Endothelial cell of umbilical vein (primary cell): Measurements from ENCODE around the gene CCDC196. TPM values are rescaled to one million over a fixed set of nuclear protein-coding genes. Genes with fewer than 3 reads are reported as not detected.
"Not testable (repeated sequence)": the region's sequence is repeated elsewhere in the genome, so short reads cannot be mapped to it uniquely, and the experiment has no call there.

Source experiments
- BruUV-seq: library from RNA; stranded (reverse); fragments of 400-500 nt; replicated peaks from 2 replicates; lab custom pipeline; 2021; lab: Mats Ljungman, UMichigan
- CTCF ChIA-PET: fragments of 300-600, 350-600 bp; sonication (Branson Sonifier 250); formaldehyde crosslinking; loops from one replicate; lab custom pipeline; 2021; ENCODE audit warnings: antibody characterized with exemption, inconsistent platforms; lab: Charles Lee
- POLR2A ChIA-PET: fragments of 300-600, 350-600 bp; sonication (Branson Sonifier 250); formaldehyde crosslinking; loops from one replicate; lab custom pipeline; 2021; ENCODE audit warnings: antibody characterized with exemption, inconsistent platforms; lab: Charles Lee
- DNase-seq: peaks from one replicate; pipeline ENCODE4 v3.0.0-alpha.2; 2011; ENCODE audit warnings: low read depth, low spot score
- FAIRE-seq: peaks from 2 replicates; lab custom pipeline; 2011; peaks lifted over from hg19 to GRCh38; lab: Jason Lieb, UNC
- H2AFZ ChIP-seq: 2 replicates; pipeline ENCODE4 v1.6.0; 2012; ENCODE audit warnings: low read depth, low read length, control low read depth, inconsistent platforms
- H3K27ac ChIP-seq: 2 replicates; pipeline ENCODE4 v1.5.1; 2011; ENCODE audit warnings: low read depth, mild to moderate bottlenecking, control low read depth, low read length, moderate library complexity; ENCODE audit not compliant: insufficient read depth
- H3K27me3 ChIP-seq, 2 experiments: 2 replicates each; pipeline versions ENCODE4 v1.6.0 to v1.6.1; 2011; ENCODE audit warnings: low read length in 2 of 2, mixed read lengths in 1 of 2; ENCODE audit not compliant: control insufficient read depth in 2 of 2, insufficient read depth in 2 of 2
- H3K36me3 ChIP-seq, 2 experiments: 2 replicates in 1 of 2; 3 replicates in 1 of 2; pipeline ENCODE4 v1.5.1; 2011; ENCODE audit warnings: low read length in 2 of 2, mild to moderate bottlenecking in 1 of 2, moderate library complexity in 1 of 2; ENCODE audit not compliant: control insufficient read depth in 2 of 2, insufficient read depth in 2 of 2; ENCODE audit errors: extremely low read depth in 1 of 2
- H3K4me1 ChIP-seq: 3 replicates; pipeline ENCODE4 v1.5.1; 2011; ENCODE audit warnings: mild to moderate bottlenecking, low read length; ENCODE audit not compliant: control insufficient read depth, insufficient read depth; ENCODE audit errors: extremely low read depth
- H3K4me2 ChIP-seq: 2 replicates; pipeline ENCODE4 v1.6.1; 2011; ENCODE audit warnings: low read length, control low read depth, mixed read lengths; ENCODE audit not compliant: insufficient read depth
- H3K4me3 ChIP-seq, 3 experiments: fragments of 200-600 bp in 1 of 3; sonication (generic), shearing (Covaris generic) in 1 of 3; replicated peaks in 1 of 3; 2 replicates each; pipeline ENCODE4 v1.5.1; 2011 to 2016; ENCODE audit warnings: control low read depth in 3 of 3, low read length in 3 of 3, mild to moderate bottlenecking in 2 of 3, inconsistent platforms in 1 of 3, low read depth in 1 of 3, moderate library complexity in 1 of 3; ENCODE audit not compliant: insufficient read depth in 1 of 3
- H3K79me2 ChIP-seq: 2 replicates; pipeline ENCODE4 v1.6.0; 2012; ENCODE audit warnings: low read length, inconsistent platforms; ENCODE audit not compliant: control insufficient read depth, insufficient read depth
- H3K9ac ChIP-seq: replicated peaks from 2 replicates; pipeline ENCODE3; 2011; ENCODE audit warnings: low read length, control low read depth; ENCODE audit not compliant: insufficient read depth; ENCODE audit errors: extremely low read depth
- H3K9me1 ChIP-seq: replicated peaks from 3 replicates; pipeline ENCODE4 v1.6.0; 2011; ENCODE audit warnings: mild to moderate bottlenecking, low read length; ENCODE audit not compliant: control insufficient read depth, insufficient read depth; ENCODE audit errors: extremely low read depth
- H3K9me3 ChIP-seq: replicated peaks from 2 replicates; pipeline ENCODE4 v1.5.1; 2012; ENCODE audit warnings: low read length, inconsistent platforms; ENCODE audit not compliant: control insufficient read depth, insufficient read depth
- H4K20me1 ChIP-seq: replicated peaks from 2 replicates; pipeline ENCODE3; 2011; ENCODE audit warnings: mild to moderate bottlenecking, low read length; ENCODE audit not compliant: control insufficient read depth, insufficient read depth; ENCODE audit errors: extremely low read depth
- JUN ChIP-seq: IDR thresholded peaks from 2 replicates; pipeline ENCODE4 v1.6.1; 2011; ENCODE audit warnings: borderline replicate concordance, low read depth; ENCODE audit not compliant: insufficient read length, insufficient read depth
- MYC ChIP-seq: IDR thresholded peaks from one replicate; pipeline ENCODE4 v1.6.1; 2011; ENCODE audit warnings: mild to moderate bottlenecking, low read depth, low read length
- POLR2AphosphoS5 ChIP-seq: IDR thresholded peaks from 2 replicates; pipeline ENCODE4 v1.6.1; 2012; ENCODE audit warnings: low read depth, mild to moderate bottlenecking, control low read depth, low read length, moderate library complexity; ENCODE audit not compliant: insufficient read depth
- dilution Hi-C: fragments of 300-500 bp; cut with MboI; formaldehyde crosslinking; loops from one replicate; pipeline ENCODE4 v1.15.0; 2019; ENCODE audit warnings: low sequenced_read_pairs; ENCODE audit not compliant: extremely low pct_ligation_motif_present
- intact Hi-C: fragments of 100-400 bp; cut with micrococcal nuclease; formaldehyde crosslinking; loops from one replicate; pipeline ENCODE4 v1.10.0; 2022
- polyA plus RNA-seq, 4 experiments: library from polyadenylated mRNA; depleted of rRNA in 3 of 4; stranded (reverse) in 3 of 4; unstranded in 1 of 4; fragments of >200 nt; gene quantifications; 2 replicates each; pipeline versions ENCODE4 v1.2.1 to v1.2.3, GENCODE V29; 2011 to 2012; ENCODE audit warnings: missing spikeins in 1 of 4
- total RNA-seq: library from RNA; stranded (reverse); gene quantifications from 2 replicates; pipeline ENCODE4 v1.2.3, GENCODE V29; 2021

Gene CCDC196
- total and polyA plus RNA-seq, 2 donors (not counting 3 experiments of a cell fraction or from before 2014, with no cell fraction given) = not detected

DNA sequence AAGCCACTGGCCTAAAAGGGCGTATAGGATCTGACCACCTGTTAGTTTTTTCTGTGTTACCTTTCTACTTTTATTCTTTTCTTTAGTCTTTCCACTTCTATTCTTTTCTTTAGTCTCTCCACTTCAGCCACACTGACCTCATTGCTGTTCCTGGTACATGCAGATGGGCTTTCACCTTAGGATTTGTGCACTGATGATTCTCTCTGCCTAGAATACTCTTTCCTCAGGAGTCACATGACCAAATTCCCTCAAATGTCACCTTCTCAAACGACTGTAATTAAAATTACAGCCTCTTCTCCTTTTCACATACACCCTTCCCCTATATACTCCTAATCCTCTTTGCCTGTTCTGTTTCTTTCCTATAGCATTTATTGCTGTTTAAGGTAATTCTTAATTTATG lies 57.8 kb downstream of the CCDC196 start:
- Histone ChIP-seq H3K9me1 (no peaks in the 10 kb centered on the region), H3K27me3 (no peaks in the 10 kb centered on the region), H3K9ac (no peak overlapping the region), H3K36me3 (no peaks in the 10 kb centered on the region), H3K79me2 (no peaks in the 10 kb centered on the region), H2AFZ (no peak overlapping the region), H3K4me1 (no peaks in the 10 kb centered on the region), H3K27ac (no peak overlapping the region), H3K9me3 (no peaks in the 10 kb centered on the region), H3K4me3 (no peak overlapping the region), H4K20me1 (no peaks in the 10 kb centered on the region), H3K4me2 (no peak overlapping the region)
- TF ChIP-seq JUN = no peak
- no peak for TF ChIP-seq POLR2AphosphoS5
- TF ChIP-seq MYC = no peak
- intact Hi-C loops (no loop called here), dilution Hi-C loops (no loop called here)
- FAIRE-seq (no peak), DNase-seq (no peak)
- POLR2A ChIA-PET = no interaction called here
- CTCF ChIA-PET = no interaction called here
- BruUV-seq = no TSS peak

DNA sequence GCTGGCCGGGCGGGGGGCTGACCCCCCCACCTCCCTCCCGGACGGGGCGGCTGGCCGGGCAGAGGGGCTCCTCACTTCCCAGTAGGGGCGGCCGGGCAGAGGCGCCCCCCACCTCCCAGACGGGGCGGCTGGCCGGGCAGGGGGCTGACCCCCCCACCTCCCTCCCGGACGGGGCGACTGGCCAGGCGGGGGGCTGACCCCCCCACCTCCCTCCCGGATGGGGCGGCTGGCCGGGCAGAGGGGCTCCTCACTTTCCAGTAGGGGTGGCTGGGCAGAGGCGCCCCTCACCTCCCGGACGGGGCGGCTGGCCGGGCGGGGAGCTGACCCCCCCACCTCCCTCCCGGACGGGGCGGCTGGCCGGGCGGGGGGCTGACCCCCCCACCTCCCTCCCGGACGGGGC lies 59.0 kb downstream of the CCDC196 start:
- FAIRE-seq, CTCF ChIA-PET, H4K20me1 ChIP-seq, H2AFZ ChIP-seq, H3K9me1 ChIP-seq, H3K79me2 ChIP-seq, H3K36me3 ChIP-seq, intact Hi-C loops, H3K9me3 ChIP-seq, BruUV-seq, H3K27ac ChIP-seq, H3K9ac ChIP-seq, H3K4me1 ChIP-seq, H3K4me2 ChIP-seq, DNase-seq, POLR2A ChIA-PET, H3K4me3 ChIP-seq, dilution Hi-C loops, H3K27me3 ChIP-seq: not testable (repeated sequence)

DNA sequence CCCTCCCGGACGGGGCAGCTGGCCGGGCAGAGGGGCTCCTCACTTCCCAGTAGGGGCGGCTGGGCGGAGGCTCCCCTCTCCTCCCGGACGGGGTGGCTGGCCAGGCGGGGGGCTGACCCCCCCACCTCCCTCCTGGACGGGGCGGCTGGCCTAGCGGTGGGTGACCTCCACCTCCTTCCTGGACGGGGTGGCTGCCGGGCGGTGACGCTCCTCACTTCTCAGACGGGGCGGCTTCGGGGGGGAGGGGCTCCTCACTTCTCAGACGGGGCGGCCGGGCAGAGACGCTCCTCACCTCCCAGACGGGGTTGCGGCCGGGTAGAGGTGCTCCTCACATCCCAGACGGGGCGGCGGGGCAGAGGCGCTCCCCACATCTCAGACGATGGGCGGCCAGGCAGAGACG lies 59.6 kb downstream of the CCDC196 start:
- dilution Hi-C loops, H3K9me3 ChIP-seq, H3K4me3 ChIP-seq, H3K4me2 ChIP-seq, FAIRE-seq, BruUV-seq, H3K4me1 ChIP-seq, H3K27me3 ChIP-seq, H3K36me3 ChIP-seq, H4K20me1 ChIP-seq, H2AFZ ChIP-seq, intact Hi-C loops, H3K79me2 ChIP-seq, H3K9ac ChIP-seq, CTCF ChIA-PET, DNase-seq, H3K9me1 ChIP-seq, H3K27ac ChIP-seq, POLR2A ChIA-PET: not testable (repeated sequence)
